GM10847 (cell line): ENCODE measurements around the gene MEG3.

ENCODE experiments used
- POLR2A ChIP-seq: IDR thresholded peaks from 2 replicates; pipeline ENCODE4 v1.6.1; 2011; ENCODE audit not compliant: insufficient read length; ENCODE audit errors: extremely low read depth

The MEG3 gene

GRCh38 chr14:100904307-100905087 lies 78.6 kb downstream of the MEG3 start:
- no peak for TF ChIP-seq POLR2A

- no peak for TF ChIP-seq POLR2A
Measured at GRCh38 chr14:100905166-100905565, 79.2 kb downstream of the MEG3 start.

DNA sequence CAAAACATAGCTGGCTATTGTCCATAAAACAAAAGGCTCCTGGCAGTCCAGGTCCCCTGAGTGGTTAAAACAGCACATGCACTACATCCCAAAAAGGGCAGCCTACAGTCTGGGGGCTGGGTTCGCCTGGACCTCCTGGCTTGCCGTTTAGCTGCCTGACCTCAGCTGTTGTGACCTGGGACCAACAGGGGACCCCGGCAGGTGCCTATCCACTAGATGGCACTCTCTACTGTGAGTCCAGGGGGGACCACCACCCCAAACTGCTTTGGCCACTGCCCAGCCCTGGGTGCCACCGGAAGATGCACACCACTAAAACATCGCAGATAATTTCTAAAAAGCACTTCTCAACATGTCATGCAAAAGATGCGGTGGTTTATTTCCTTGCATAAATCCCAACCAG lies 80.5 kb downstream of the MEG3 start:
- no peak for TF ChIP-seq POLR2A

- TF ChIP-seq POLR2A = no peak
Measured at GRCh38 chr14:100907240-100907639, 81.3 kb downstream of the MEG3 start.

DNA sequence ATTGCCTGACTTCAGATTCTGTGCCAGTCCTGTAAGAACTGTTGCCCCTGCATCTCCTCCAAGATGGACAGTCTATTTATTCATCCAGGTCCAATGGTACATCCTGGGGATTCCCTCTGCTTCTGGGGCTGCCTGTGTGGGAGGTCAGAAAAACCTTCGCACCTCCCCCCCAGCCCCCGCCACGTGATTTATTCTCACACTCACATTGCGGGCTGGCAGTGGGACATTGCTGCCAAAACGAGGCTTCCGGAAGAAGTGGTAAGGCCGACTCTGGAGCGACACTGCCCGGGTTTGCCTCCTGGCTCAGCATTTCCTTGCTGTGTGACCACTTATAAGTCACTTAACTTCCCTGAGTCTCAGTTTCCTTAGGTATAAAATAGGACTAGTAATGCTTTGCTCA lies 83.5 kb downstream of the MEG3 start:
- no peak for TF ChIP-seq POLR2A
